ENCODE results near the gene NUDT19. TPM values are rescaled to one million over a fixed set of nuclear protein-coding genes. Genes with fewer than 3 reads are reported as not detected.
A peak's percentile ranks its signal among the peaks of the same experiment; 100 is the strongest.

The NUDT19 gene
- total RNA-seq, 6 experiments from 2014 or later, result 4.1 to 11.8 (median 7.2) TPM

DNA sequence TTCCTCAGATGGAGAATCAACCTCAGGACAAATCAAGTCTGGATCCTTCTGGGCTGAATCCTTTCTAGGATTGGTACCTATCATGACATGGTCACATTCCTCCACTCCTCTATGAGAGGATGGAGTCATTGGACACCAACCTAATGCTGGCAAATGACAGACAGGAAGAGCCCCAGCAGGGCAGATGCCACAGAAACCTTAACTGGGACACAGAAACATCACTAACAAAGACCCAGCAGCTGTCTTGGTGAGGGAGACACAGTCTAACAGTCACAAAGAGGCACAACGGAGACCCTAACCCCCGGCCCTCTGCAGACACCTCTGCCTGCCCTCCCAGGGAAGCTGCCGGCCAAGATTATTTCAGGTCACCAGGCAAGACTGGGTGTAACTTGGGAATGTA lies 18.8 kb upstream of the NUDT19 start:
- intact Hi-C loops (cut with DNase I), result no loop called here
- Histone ChIP-seq H3K9me3 (no peaks in the 10 kb centered on the region), H3K4me1 (peaks cover 0 to 12% (median 0%) of the 10 kb centered on the region in 4 donors), H3K27ac (no peak overlapping the region), H3K36me3 (no peaks in the 10 kb centered on the region), H3K4me3 (no peak overlapping the region), H3K27me3 (peaks cover 0 to 16% of the 10 kb centered on the region in 2 donors)
- no peak for ATAC-seq
- DNase-seq, result no peak
- WGBS (ENCODE audit: insufficient coverage, low coverage, low lambda C conversion rate, missing lambda C conversion rate), result no CpG with 5 or more reads among the region's 3 CpGs
- TF ChIP-seq CTCF (IDR thresholded peaks at IDR 0.05) (no peak), POLR2A (IDR thresholded peaks at IDR 0.05) (no peak)

- DNase-seq (peak in 1 of 3 donors; percentile 37), ATAC-seq (no peak)
- H3K9me3 ChIP-seq, result no peaks in the 10 kb centered on the region
- no peak overlapping the region for H3K27ac ChIP-seq
- intact Hi-C loops (cut with DNase I), result no loop called here
- peaks cover 0 to 16% of the 10 kb centered on the region in 2 donors for H3K27me3 ChIP-seq
- H3K4me1 ChIP-seq, result peaks cover 0 to 12% (median 0%) of the 10 kb centered on the region in 4 donors
- no peak for TF ChIP-seq CTCF (IDR thresholded peaks at IDR 0.05)
- TF ChIP-seq POLR2A (IDR thresholded peaks at IDR 0.05), result no peak
- no peak overlapping the region for H3K4me3 ChIP-seq
- no peaks in the 10 kb centered on the region for H3K36me3 ChIP-seq
- WGBS (ENCODE audit: insufficient coverage, low coverage, low lambda C conversion rate, missing lambda C conversion rate), result 88% methylated on average over 10 of the region's 10 CpGs
These were observed 18.0 kb upstream of the NUDT19 start for GRCh38 chr19:32673573-32673972.

GRCh38 chr19:32674153-32674930 lies 17.3 kb upstream of the NUDT19 start:
- no peaks in the 10 kb centered on the region for H3K9me3 ChIP-seq
- no peak for ATAC-seq
- DNase-seq, result peak in 1 of 3 donors; percentile 53
- H3K4me1 ChIP-seq, result peaks cover 0 to 12% (median 0%) of the 10 kb centered on the region in 4 donors
- peak overlapping the region; percentile 31 to 67 (median 66) for H3K27ac ChIP-seq
- H3K36me3 ChIP-seq, result no peaks in the 10 kb centered on the region
- intact Hi-C loops (cut with DNase I), result no loop called here
- no peak for TF ChIP-seq POLR2A (IDR thresholded peaks at IDR 0.05)
- TF ChIP-seq CTCF (IDR thresholded peaks at IDR 0.05), result peak in 1 of 4 donors; percentile 2
- H3K27me3 ChIP-seq, result peaks cover 0 to 16% of the 10 kb centered on the region in 2 donors
- 9% methylated on average over 12 of the region's 67 CpGs for WGBS (ENCODE audit: insufficient coverage, low coverage, low lambda C conversion rate, missing lambda C conversion rate)
- H3K4me3 ChIP-seq, result peak overlapping the region; percentile 94 to 97 (median 95)

GRCh38 chr19:32674931-32675719 lies 16.5 kb upstream of the NUDT19 start, which contains the start of gene ANKRD27:
Gene ANKRD27 (minus strand): TSS chr19:32675180. CDS start chr19:32659015, 16,165 bp downstream.
- no peaks in the 10 kb centered on the region for H3K9me3 ChIP-seq
- no CpG with 5 or more reads among the region's 75 CpGs for WGBS (ENCODE audit: insufficient coverage, low coverage, low lambda C conversion rate, missing lambda C conversion rate)
- TF ChIP-seq CTCF (IDR thresholded peaks at IDR 0.05) (no peak), POLR2A (IDR thresholded peaks at IDR 0.05) (peak; percentile 44)
- H3K27ac ChIP-seq, result peak within 1 kb of the TSS; percentile 31 to 67 (median 66)
- H3K36me3 ChIP-seq, result no peaks in the 10 kb centered on the region
- peaks cover 0 to 5% (median 0%) of the 10 kb centered on the region in 4 donors for H3K4me1 ChIP-seq
- DNase-seq (peak; percentile 98 to 99 (median 98)), ATAC-seq (peak; percentile 95 to 98 (median 97))
- peak within 1 kb of the TSS; percentile 94 to 97 (median 95) for H3K4me3 ChIP-seq
- H3K27me3 ChIP-seq, result peaks cover 0 to 16% of the 10 kb centered on the region in 2 donors
- intact Hi-C loops (cut with DNase I), result no loop called here
